GM12878 (cell line): ENCODE results near the gene ALOX12. TPM values are rescaled to one million over a fixed set of nuclear protein-coding genes. Genes with fewer than 3 reads are reported as not detected.

Experiments used
- ATAC-seq: fragments of 200-7000 bp; cut with Tn5 transposase; 3 replicates; pipeline ENCODE4 v1.9.1; 2020; ENCODE audit warnings: mild to moderate bottlenecking, moderate library complexity
- BruUV-seq: library from RNA; stranded (reverse); fragments of 400-500 nt; replicated peaks from 2 replicates; lab custom pipeline; 2021; lab: Mats Ljungman, UMichigan
- CTCF ChIA-PET: fragments of 300-600 bp; sonication (Branson Sonifier 250); formaldehyde crosslinking; extraction: SDS; loops from one replicate; lab custom pipeline; 2021; ENCODE audit warnings: inconsistent platforms; lab: Yijun Ruan, JAX
- POLR2A ChIA-PET: fragments of 350-600 bp; formaldehyde crosslinking; extraction: SDS; loops from one replicate; lab custom pipeline; 2021; ENCODE audit warnings: inconsistent platforms; lab: Charles Lee
- RAD21 ChIA-PET: fragments of 300-600 bp; sonication (Branson Sonifier 250); formaldehyde crosslinking; loops from one replicate; lab custom pipeline; 2023; ENCODE audit warnings: antibody characterized with exemption; ENCODE audit not compliant: unreplicated experiment; lab: Charles Lee
- SMC1A ChIA-PET: fragments of 300-600 bp; sonication (Branson Sonifier 250); formaldehyde crosslinking; loops from one replicate; lab custom pipeline; 2023; ENCODE audit not compliant: unreplicated experiment, uncharacterized antibody; lab: Charles Lee
- DNase-seq: peaks from one replicate; pipeline ENCODE4 v3.0.0-alpha.2; 2011; ENCODE audit warnings: low read depth, low spot score
- FAIRE-seq: peaks from 3 replicates; lab custom pipeline; 2011; peaks lifted over from hg19 to GRCh38; lab: Jason Lieb, UNC
- H2AFZ ChIP-seq: 2 replicates; pipeline ENCODE4 v1.6.0; 2011; ENCODE audit warnings: low read depth, low read length, control low read depth; ENCODE audit not compliant: control insufficient read depth
- H3K27ac ChIP-seq: 2 replicates; pipeline ENCODE4 v1.5.1; 2011; ENCODE audit warnings: control low read depth; ENCODE audit not compliant: control insufficient read depth, insufficient read depth
- H3K27me3 ChIP-seq, 2 experiments: replicated peaks in 1 of 2; 2 replicates each; pipeline versions ENCODE4 v1.6.0 to v1.6.1; 2011; ENCODE audit warnings: low read length in 1 of 2; ENCODE audit not compliant: control insufficient read depth in 2 of 2, insufficient read depth in 2 of 2
- H3K36me3 ChIP-seq, 2 experiments: 2 replicates each; pipeline ENCODE4 v1.5.1; 2011; ENCODE audit warnings: low read length in 1 of 2; ENCODE audit not compliant: control insufficient read depth in 2 of 2, insufficient read depth in 2 of 2
- H3K4me1 ChIP-seq: 2 replicates; pipeline ENCODE4 v1.6.1; 2011; ENCODE audit warnings: mild to moderate bottlenecking, low read length, moderate library complexity, mixed read lengths; ENCODE audit not compliant: control insufficient read depth, insufficient read depth
- H3K4me2 ChIP-seq: 2 replicates; pipeline ENCODE4 v1.6.0; 2011; ENCODE audit warnings: control low read depth; ENCODE audit not compliant: control insufficient read depth, insufficient read depth
- H3K4me3 ChIP-seq: fragments of 200-600 bp; sonication (generic); 2 replicates; pipeline ENCODE4 v1.5.1; 2016
- H3K79me2 ChIP-seq: 2 replicates; pipeline ENCODE4 v1.6.0; 2011; ENCODE audit warnings: low read length; ENCODE audit not compliant: control insufficient read depth, insufficient read depth
- H3K9ac ChIP-seq: 2 replicates; pipeline ENCODE4 v1.8.0; 2011; ENCODE audit warnings: low read length, control low read depth, mixed read lengths; ENCODE audit not compliant: control insufficient read depth, insufficient read depth
- H3K9me3 ChIP-seq: replicated peaks from 3 replicates; pipeline ENCODE4 v1.5.1; 2011; ENCODE audit warnings: mild to moderate bottlenecking, low read length; ENCODE audit not compliant: control insufficient read depth, insufficient read depth
- H4K20me1 ChIP-seq: 2 replicates; pipeline ENCODE4 v1.6.0; 2011; ENCODE audit not compliant: control insufficient read depth, insufficient read depth
- CBX5 ChIP-seq: sonication (generic); IDR thresholded peaks from 2 replicates; pipeline ENCODE4 v1.6.1; 2016; ENCODE audit warnings: low read depth, moderate library complexity, mild to moderate bottlenecking, inconsistent platforms
- CHD1 ChIP-seq: IDR thresholded peaks from 2 replicates; pipeline ENCODE4 v1.6.1; 2012; ENCODE audit warnings: low read depth, low read length, improper control_type of control experiment
- CREM ChIP-seq: IDR thresholded peaks from 2 replicates; pipeline ENCODE4 v1.6.1; 2014; ENCODE audit warnings: antibody characterized with exemption, low read depth
- E4F1 ChIP-seq: fragments of 450-650 bp; IDR thresholded peaks from 2 replicates; pipeline ENCODE4 v1.6.1; 2018; ENCODE audit warnings: borderline replicate concordance, mild to moderate bottlenecking; ENCODE audit not compliant: partially characterized antibody
- ESRRA ChIP-seq: IDR thresholded peaks from 2 replicates; pipeline ENCODE4 v1.6.1; 2012; ENCODE audit warnings: mild to moderate bottlenecking, low read length, improper control_type of control experiment
- ETV6 ChIP-seq, 2 experiments: fragments of 450-650 bp in 1 of 2; IDR thresholded peaks in 1 of 2; conservative IDR thresholded peaks in 1 of 2; 2 replicates each; pipeline ENCODE4 v1.6.1; 2014; ENCODE audit warnings: antibody characterized with exemption in 1 of 2, borderline replicate concordance in 1 of 2, low read depth in 1 of 2, mild to moderate bottlenecking in 1 of 2, moderate library complexity in 1 of 2
- GATAD2B ChIP-seq: fragments of 450-650 bp; conservative IDR thresholded peaks from 2 replicates; pipeline ENCODE4 v1.6.1; 2017; ENCODE audit warnings: low read depth, mild to moderate bottlenecking, moderate library complexity
- MEF2A ChIP-seq: IDR thresholded peaks from 2 replicates; pipeline ENCODE4 v1.6.1; 2011; ENCODE audit warnings: low read depth, mild to moderate bottlenecking, low read length, moderate library complexity; ENCODE audit not compliant: insufficient read depth
- MYB ChIP-seq: fragments of 150-350 bp; IDR thresholded peaks from 2 replicates; pipeline ENCODE4 v1.6.1; 2014; ENCODE audit warnings: mild to moderate bottlenecking, low read depth, low read length, borderline replicate concordance
- SRF ChIP-seq, 2 experiments: IDR thresholded peaks; 2 replicates each; pipeline ENCODE4 v1.6.1; 2011; ENCODE audit warnings: low read depth in 2 of 2, low read length in 2 of 2, mild to moderate bottlenecking in 1 of 2, moderate library complexity in 1 of 2
- SUZ12 ChIP-seq: fragments of 200-600 bp; sonication (generic); IDR thresholded peaks from one replicate; pipeline ENCODE4 v1.6.1; 2018; ENCODE audit warnings: antibody characterized with exemption, mild to moderate bottlenecking; ENCODE audit not compliant: unreplicated experiment
- TARDBP ChIP-seq: IDR thresholded peaks from 2 replicates; pipeline ENCODE4 v1.6.1; 2016; ENCODE audit warnings: borderline replicate concordance
- ZBED1 ChIP-seq: IDR thresholded peaks from 2 replicates; pipeline ENCODE4 v1.6.1; 2016; ENCODE audit warnings: borderline replicate concordance
- WGBS: methylation state at CpG from one replicate; pipeline ENCODE4 v1.1.6; 2016; ENCODE audit warnings: low lambda C conversion rate; ENCODE audit not compliant: insufficient replicate concordance, insufficient coverage; ENCODE audit errors: missing lambda C conversion rate; 5-methylcytosine and 5-hydroxymethylcytosine counted together
- in situ Hi-C: fragments of 300-500 bp; cut with MboI; formaldehyde crosslinking; loops from 9 replicates; pipeline ENCODE4 v1.14.3; 2018; ENCODE audit warnings: mixed read lengths
- intact Hi-C: fragments of 100-400 bp; cut with micrococcal nuclease; formaldehyde crosslinking; loops from one replicate; pipeline ENCODE4 v1.14.2; 2022; ENCODE audit not compliant: unreplicated experiment
- polyA plus RNA-seq, 11 experiments: library from polyadenylated mRNA; depleted of rRNA in 4 of 11; unstranded in 6 of 11; stranded (reverse) in 5 of 11; fragments of >200 nt; fragmentation: Nextera tagmentation in 4 of 11; fragmentation: Illumina TruSeq in 1 of 11; extraction: Ambion mirVana in 4 of 11; extraction: Trizol in 1 of 11; gene quantifications; 1 replicate in 1 of 11; 2 replicates in 10 of 11; pipeline versions ENCODE4 v1.2.1 to v1.2.3, GENCODE V29; 2011 to 2016; ENCODE audit warnings: inconsistent platforms in 2 of 11, missing spikeins in 2 of 11, low read depth in 1 of 11
- total RNA-seq, 4 experiments: library from RNA; depleted of rRNA in 3 of 4; stranded (reverse); fragments of >200 nt in 3 of 4; fragmentation: Illumina TruSeq in 1 of 4; extraction: Trizol in 1 of 4; gene quantifications; 2 replicates each; pipeline versions ENCODE4 v1.2.1 to v1.2.3, GENCODE V29; 2013 to 2021
- TF ChIP-seq, protein P1 (sequence below): IDR thresholded peaks from 2 replicates; pipeline ENCODE4 v1.6.1; 2011; ENCODE audit warnings: mild to moderate bottlenecking, low read depth, low read length, moderate library complexity; ENCODE audit not compliant: insufficient replicate concordance

ALOX12 gene
- total and polyA plus RNA-seq, 10 of the 15 experiments (the other 5 are each of a cell fraction or from before 2014, with no cell fraction given): 0.23 to 0.82 (median 0.58) TPM; not detected in 6

DNA sequence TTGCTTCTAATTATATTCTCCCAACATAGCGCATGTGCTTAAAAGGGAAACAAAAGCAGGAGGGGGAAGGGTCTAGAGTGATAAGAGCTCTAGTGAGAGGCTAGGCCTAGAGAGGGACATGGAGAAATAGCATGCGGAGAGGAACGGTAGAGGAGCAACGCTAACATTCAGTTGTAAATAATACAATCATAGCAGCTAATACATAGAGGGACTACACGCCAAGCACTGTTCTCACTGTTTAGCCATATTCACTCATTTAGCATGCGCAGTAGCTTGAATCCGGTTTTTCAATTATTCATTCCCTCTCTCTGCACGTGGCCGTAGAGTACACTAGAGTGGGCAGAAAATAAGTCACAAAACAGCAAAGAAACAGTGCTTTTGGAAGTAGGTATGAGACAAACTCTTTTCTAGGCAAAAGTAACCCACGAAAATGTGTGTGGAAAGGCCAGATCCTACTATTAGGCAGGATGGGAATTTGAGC, 1.7 kb upstream of the ALOX12 start:
- H3K4me3 ChIP-seq: no peak overlapping the region
- DNase-seq: no peak
- no peak for ATAC-seq
- in situ Hi-C loops: no loop called here
- peaks cover 0 to 7% of the 10 kb centered on the region in 2 experiments; a peak in 2 of 4 replicates for H3K36me3 ChIP-seq
- CTCF ChIA-PET: interaction anchor here (2.3 kb wide), 1 partner anchor 10 kb away, joined by 9 read pairs; no protein-coding TSS in a partner anchor
- H3K4me1 ChIP-seq: no peaks in the 10 kb centered on the region
- RAD21 ChIA-PET: no interaction called here
- no peak overlapping the region for H3K27ac ChIP-seq
- H3K9me3 ChIP-seq: no peaks in the 10 kb centered on the region
- H3K4me2 ChIP-seq: no peak overlapping the region
- H3K79me2 ChIP-seq: no peaks in the 10 kb centered on the region
- WGBS: 92% methylated on average over 10 of the region's 10 CpGs
- H3K27me3 ChIP-seq: no peaks in the 10 kb centered on the region
- POLR2A ChIA-PET: no interaction called here
- no peaks in the 10 kb centered on the region for H4K20me1 ChIP-seq
- no peak overlapping the region for H3K9ac ChIP-seq
- SMC1A ChIA-PET: interaction anchor here (0.9 kb wide), 1 partner anchor 84 kb away, joined by 3 read pairs; no protein-coding TSS in a partner anchor
- TF ChIP-seq MEF2A: no peak
- no peak for TF ChIP-seq ZBED1
- no peak for TF ChIP-seq SUZ12
- TF ChIP-seq, all 136 proteins: peak for 0
- no peak overlapping the region for H2AFZ ChIP-seq
- BruUV-seq: no TSS peak
- intact Hi-C loops: no loop called here
- FAIRE-seq: peak; percentile 35

DNA sequence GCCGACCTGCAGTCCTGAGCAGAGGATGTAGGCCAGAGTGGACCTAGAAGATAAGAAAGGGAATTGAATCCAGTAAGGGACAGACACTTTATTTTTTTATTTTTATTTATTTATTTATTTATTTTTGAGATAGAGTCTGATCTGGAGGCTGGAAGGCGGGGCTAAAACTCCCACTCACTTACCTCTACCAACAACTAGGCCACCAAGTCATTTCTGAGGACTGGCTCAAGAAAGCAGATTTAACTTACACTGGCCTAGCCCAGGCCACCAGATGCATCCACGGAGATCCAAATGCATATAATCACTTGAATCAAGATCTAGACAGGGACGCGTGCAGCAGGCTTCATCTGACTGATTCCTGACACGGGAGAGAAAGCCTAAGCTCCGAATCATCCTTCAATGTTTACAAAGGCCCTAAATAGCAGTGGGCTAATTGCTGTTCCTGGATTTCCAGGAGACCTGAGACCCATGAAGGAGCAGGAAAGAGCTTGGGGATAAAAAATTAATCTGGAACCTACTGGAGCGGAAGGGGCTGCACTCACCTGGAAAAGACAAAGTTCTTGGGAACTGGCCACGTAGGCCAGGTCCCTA, 1.1 kb upstream of the ALOX12 start:
- Histone ChIP-seq H3K27ac (no peak overlapping the region), H3K27me3 (no peaks in the 10 kb centered on the region), H3K36me3 (peaks cover 0 to 9% of the 10 kb centered on the region in 2 experiments; a peak in 2 of 4 replicates), H3K9me3 (no peaks in the 10 kb centered on the region), H3K4me3 (no peak overlapping the region), H3K9ac (no peak overlapping the region), H3K4me1 (no peaks in the 10 kb centered on the region), H4K20me1 (no peaks in the 10 kb centered on the region), H3K79me2 (no peaks in the 10 kb centered on the region), H3K4me2 (no peak overlapping the region), H2AFZ (no peak overlapping the region)
- TSS peak; percentile 27 for BruUV-seq
- ChIA-PET SMC1A (no interaction called here), CTCF (interaction anchor here (2.3 kb wide), 1 partner anchor 10 kb away, joined by 9 read pairs; no protein-coding TSS in a partner anchor), POLR2A (no interaction called here), RAD21 (no interaction called here)
- in situ Hi-C loops (no loop called here), intact Hi-C loops (no loop called here)
- WGBS: 96% methylated on average over 9 of the region's 9 CpGs
- DNase-seq (no peak), FAIRE-seq (no peak), ATAC-seq (no peak)
- TF ChIP-seq ESRRA: no peak
- TF ChIP-seq TARDBP: no peak
- TF ChIP-seq, protein P1, sequence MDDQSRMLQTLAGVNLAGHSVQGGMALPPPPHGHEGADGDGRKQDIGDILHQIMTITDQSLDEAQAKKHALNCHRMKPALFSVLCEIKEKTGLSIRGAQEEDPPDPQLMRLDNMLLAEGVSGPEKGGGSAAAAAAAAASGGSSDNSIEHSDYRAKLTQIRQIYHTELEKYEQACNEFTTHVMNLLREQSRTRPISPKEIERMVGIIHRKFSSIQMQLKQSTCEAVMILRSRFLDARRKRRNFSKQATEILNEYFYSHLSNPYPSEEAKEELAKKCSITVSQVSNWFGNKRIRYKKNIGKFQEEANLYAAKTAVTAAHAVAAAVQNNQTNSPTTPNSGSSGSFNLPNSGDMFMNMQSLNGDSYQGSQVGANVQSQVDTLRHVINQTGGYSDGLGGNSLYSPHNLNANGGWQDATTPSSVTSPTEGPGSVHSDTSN: no peak
- no peak for TF ChIP-seq GATAD2B
- no peak for TF ChIP-seq MYB
- TF ChIP-seq CREM: no peak
- TF ChIP-seq ETV6 (conservative IDR thresholded peaks at IDR 0.05 in 1 of 2, IDR thresholded peaks at IDR 0.05 in 1 of 2; ENCODE audit: borderline replicate concordance in 1 of 2, low read depth in 1 of 2): no peak
- TF ChIP-seq SRF (IDR thresholded peaks at IDR 0.05; ENCODE audit: low read depth in 2 of 2, low read length in 2 of 2): no peak
- no peak for TF ChIP-seq CHD1
- TF ChIP-seq CBX5: no peak
- TF ChIP-seq E4F1: no peak
